Stimulated activated naive CD4-positive, alpha-beta T cell treated with Interleukin-2 at 50 U/mL for 16 hours (primary cell): ENCODE data around the gene CD44.
"Not testable (repeated sequence)": the region's sequence is repeated elsewhere in the genome, so short reads cannot be mapped to it uniquely, and the experiment has no call there.

Experiments used
- DNase-seq: peaks from one replicate; lab custom pipeline; 2025; lab: John Stamatoyannopoulos, UW

The CD44 gene

GRCh38 chr11:35214226-35214770, 75.3 kb downstream of the CD44 start:
- no peak for DNase-seq

DNA sequence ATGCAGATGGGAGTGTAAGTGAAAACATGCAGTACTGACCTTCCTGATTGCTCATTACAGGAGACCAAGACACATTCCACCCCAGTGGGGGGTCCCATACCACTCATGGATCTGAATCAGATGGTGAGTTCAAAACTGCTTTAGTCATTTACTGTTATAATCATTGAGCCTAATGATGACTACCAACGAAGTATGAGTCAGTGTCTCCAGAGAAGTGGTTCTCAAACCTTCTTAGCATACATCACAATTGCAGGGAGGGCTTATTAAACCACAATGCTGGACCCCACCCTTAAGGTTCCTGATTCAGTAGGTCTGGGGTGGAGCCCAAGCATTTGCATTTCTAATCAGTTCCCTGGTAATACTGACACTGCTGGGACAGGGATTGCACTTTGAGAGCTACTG, 75.8 kb downstream of the CD44 start:
- peak; percentile 40 for DNase-seq

DNA sequence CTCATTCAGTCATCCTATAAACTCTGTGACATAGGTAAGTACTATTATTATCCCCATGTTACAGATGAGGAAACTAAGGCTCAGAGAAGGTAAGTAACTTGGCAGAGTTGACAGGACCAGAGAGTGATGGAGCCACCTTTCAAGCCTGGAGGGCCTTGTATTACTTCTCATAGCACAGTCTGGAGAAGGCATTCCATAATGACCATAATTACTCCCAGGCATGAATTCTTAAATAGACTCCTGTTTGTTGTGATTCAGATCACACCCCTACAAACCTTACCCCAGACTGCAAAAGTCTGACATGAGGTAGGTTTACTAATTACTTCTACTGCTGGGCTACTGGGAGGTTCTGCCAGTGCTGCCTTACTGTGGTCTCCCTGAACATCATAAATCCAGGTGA, 77.0 kb downstream of the CD44 start:
- DNase-seq, result no peak

- DNase-seq, result no peak
Observed at GRCh38 chr11:35216962-35217678, 78.1 kb downstream of the CD44 start.

DNA sequence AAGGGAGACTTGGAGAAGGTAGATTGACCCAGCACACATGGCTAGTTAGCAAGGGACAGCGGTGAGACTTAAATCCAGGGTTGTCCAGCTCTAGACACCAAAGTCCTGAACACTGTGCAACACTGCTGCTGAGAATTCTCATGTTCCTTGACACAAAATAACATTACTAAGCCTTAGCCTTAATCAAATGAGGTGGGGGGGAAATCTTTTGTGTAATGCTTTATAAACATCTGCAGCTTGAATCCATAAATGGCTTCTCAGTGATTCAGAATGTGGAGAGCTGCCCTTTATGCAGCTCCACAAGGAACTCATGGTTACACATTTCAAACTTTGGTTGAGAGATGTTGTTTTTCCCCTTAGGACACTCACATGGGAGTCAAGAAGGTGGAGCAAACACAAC, 80.0 kb downstream of the CD44 start:
- no peak for DNase-seq

- no peak for DNase-seq
Observed at GRCh38 chr11:35223371-35223796, 84.4 kb downstream of the CD44 start.

GRCh38 chr11:35223991-35224390, 85.0 kb downstream of the CD44 start:
- no peak for DNase-seq

GRCh38 chr11:35225946-35226520, 87.1 kb downstream of the CD44 start:
- DNase-seq, result no peak

DNA sequence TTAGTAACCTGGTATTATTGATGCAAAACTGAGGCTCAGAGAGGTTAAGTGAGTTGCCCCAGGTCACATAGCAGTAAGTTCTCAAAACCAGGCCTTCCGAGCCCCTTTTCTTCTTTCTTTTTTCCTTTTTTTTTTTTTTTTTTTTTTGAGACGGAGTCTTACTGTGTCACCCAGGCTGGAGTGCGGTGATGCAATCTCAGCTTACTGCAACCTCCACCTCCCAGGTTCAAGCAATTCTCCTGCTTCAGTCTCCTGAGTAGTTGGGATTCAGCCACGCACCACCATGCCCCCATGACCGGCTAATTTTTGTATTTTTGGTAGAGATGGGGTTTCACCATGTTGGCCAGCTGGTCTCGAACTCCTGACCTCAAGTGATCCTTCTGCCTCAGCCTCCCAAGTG, 87.8 kb downstream of the CD44 start:
- DNase-seq, result not testable (repeated sequence)

GRCh38 chr11:35227576-35228327, 88.8 kb downstream of the CD44 start:
- no peak for DNase-seq

- DNase-seq, result no peak
Observed at GRCh38 chr11:35228328-35228725, 89.4 kb downstream of the CD44 start.

- no peak for DNase-seq
Observed at GRCh38 chr11:35230388-35230787, 91.4 kb downstream of the CD44 start.

- no peak for DNase-seq
Observed at GRCh38 chr11:35231076-35231860, 92.3 kb downstream of the CD44 start.

- DNase-seq, result no peak
Observed at GRCh38 chr11:35232891-35233330, 93.9 kb downstream of the CD44 start.

GRCh38 chr11:35233518-35233917, 94.5 kb downstream of the CD44 start:
- no peak for DNase-seq

DNA sequence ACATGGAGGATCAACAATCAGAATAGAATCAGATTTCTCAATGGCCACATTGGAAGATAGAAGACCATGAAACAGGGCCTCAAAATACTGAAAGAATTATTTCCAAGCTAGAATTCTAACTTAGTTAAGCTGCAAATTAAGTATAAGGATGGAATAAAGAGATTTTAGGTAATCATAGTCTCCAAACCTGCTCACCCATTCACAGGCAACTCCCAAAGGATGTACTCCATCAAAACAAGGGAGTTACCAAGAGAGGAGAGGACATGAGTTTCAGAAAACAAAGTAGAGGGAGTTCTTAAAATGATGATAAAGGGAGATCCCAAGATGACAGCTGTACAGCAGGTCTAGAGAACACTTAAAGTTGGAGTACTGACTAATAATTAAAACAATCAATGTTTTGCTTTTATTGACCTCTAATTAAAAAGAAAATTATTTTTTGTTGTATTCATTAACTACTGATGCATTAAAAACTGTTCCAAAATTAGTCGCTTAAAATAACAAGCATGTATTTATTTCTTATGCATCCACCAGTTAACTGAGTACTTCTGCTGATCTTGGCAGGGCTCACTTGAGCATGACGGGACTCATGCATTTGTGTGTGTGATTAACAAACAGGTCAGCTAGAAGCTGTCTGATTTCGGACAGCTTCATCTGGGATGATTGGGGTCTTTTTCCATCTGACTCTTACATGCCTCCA, 95.6 kb downstream of the CD44 start:
- no peak for DNase-seq

DNA sequence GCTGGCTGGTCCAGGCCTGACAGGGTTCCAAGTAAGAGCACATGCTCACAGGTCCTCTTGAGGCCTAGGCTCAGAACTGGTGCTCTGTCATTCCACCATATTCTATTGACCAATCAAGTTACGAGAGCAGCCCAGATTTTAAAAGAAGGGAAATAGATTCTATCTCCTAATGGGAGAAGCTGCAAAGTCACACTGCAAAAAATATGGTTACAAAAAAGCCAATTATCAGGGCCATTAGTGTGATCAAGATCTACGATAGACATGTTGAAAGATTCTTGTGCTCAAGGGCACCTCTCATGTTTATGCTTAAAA, 96.1 kb downstream of the CD44 start:
- DNase-seq, result no peak

- DNase-seq, result no peak
Observed at GRCh38 chr11:35235498-35235897, 96.5 kb downstream of the CD44 start.

- peak; percentile 41 for DNase-seq
Observed at GRCh38 chr11:35235936-35236666, 97.1 kb downstream of the CD44 start.

- no peak for DNase-seq
Observed at GRCh38 chr11:35236667-35237003, 97.7 kb downstream of the CD44 start.

GRCh38 chr11:35237351-35237750, 98.4 kb downstream of the CD44 start:
- no peak for DNase-seq
